H1 (cell line): ENCODE results near the gene HEXIM1. TPM values are rescaled to one million over a fixed set of nuclear protein-coding genes. Genes with fewer than 3 reads are reported as not detected.
A peak's percentile ranks its signal among the peaks of the same experiment; 100 is the strongest.

Experiments
- CTCF ChIA-PET: fragments of 300-600 bp; sonication (Branson Sonifier 250); formaldehyde crosslinking; loops from one replicate; lab custom pipeline; 2021; ENCODE audit not compliant: partially characterized antibody; lab: Charles Lee
- POLR2A ChIA-PET: fragments of 300-600 bp; sonication (Branson Sonifier 250); formaldehyde crosslinking; loops from one replicate; lab custom pipeline; 2021; ENCODE audit warnings: inconsistent platforms; ENCODE audit not compliant: partially characterized antibody; lab: Charles Lee
- DNase-seq, 2 experiments: peaks; one replicate each; pipeline versions ENCODE4 v3.0.0 to v3.0.0-alpha.2; 2010 to 2022; ENCODE audit warnings: low spot score in 2 of 2, low read depth in 1 of 2, mixed read lengths in 1 of 2
- FAIRE-seq: peaks from 2 replicates; lab custom pipeline; 2011; peaks lifted over from hg19 to GRCh38; lab: Jason Lieb, UNC
- H2AFZ ChIP-seq: 2 replicates; pipeline ENCODE4 v1.8.1; 2012; ENCODE audit warnings: low read length, inconsistent platforms
- H2AK5ac ChIP-seq: 2 replicates; pipeline ENCODE4 v1.6.1; 2013; ENCODE audit warnings: low read depth, low read length
- H2BK120ac ChIP-seq: replicated peaks from 2 replicates; pipeline ENCODE3; 2013; ENCODE audit warnings: low read depth, low read length, inconsistent platforms
- H2BK12ac ChIP-seq: 2 replicates; pipeline ENCODE4 v1.6.1; 2013; ENCODE audit warnings: low read depth, low read length
- H2BK15ac ChIP-seq: 2 replicates; pipeline ENCODE4 v1.6.1; 2013; ENCODE audit warnings: low read length
- H2BK20ac ChIP-seq: 2 replicates; pipeline ENCODE4 v1.6.1; 2013; ENCODE audit warnings: low read length
- H2BK5ac ChIP-seq: 2 replicates; pipeline ENCODE4 v1.6.1; 2013; ENCODE audit warnings: low read depth, low read length
- H3K14ac ChIP-seq: 2 replicates; pipeline ENCODE4 v1.6.1; 2013; ENCODE audit warnings: inconsistent platforms; ENCODE audit not compliant: insufficient read length
- H3K18ac ChIP-seq: 2 replicates; pipeline ENCODE4 v1.6.1; 2013; ENCODE audit warnings: low read length; ENCODE audit errors: extremely low read depth
- H3K23ac ChIP-seq: 2 replicates; pipeline ENCODE4 v1.6.1; 2013; ENCODE audit warnings: inconsistent platforms; ENCODE audit not compliant: insufficient read length
- H3K23me2 ChIP-seq: 2 replicates; pipeline ENCODE4 v1.6.1; 2013; ENCODE audit warnings: low read depth, low read length
- H3K27ac ChIP-seq: 2 replicates; pipeline ENCODE4 v1.6.1; 2011; ENCODE audit warnings: low read depth, low read length, inconsistent platforms
- H3K27me3 ChIP-seq, 4 experiments: replicated peaks in 1 of 4; 1 replicate in 1 of 4; 2 replicates in 3 of 4; pipeline versions ENCODE4 v1.6.1 to v1.8.1; 2011 to 2013; ENCODE audit warnings: low read length in 3 of 4, mild to moderate bottlenecking in 3 of 4, inconsistent platforms in 2 of 4, mixed read lengths in 2 of 4, moderate library complexity in 1 of 4; ENCODE audit not compliant: control insufficient read depth in 3 of 4, insufficient read depth in 3 of 4; ENCODE audit errors: extremely low read depth in 1 of 4
- H3K36me3 ChIP-seq, 4 experiments: 2 replicates each; pipeline versions ENCODE4 v1.6.1 to v1.8.1; 2011 to 2013; ENCODE audit warnings: mild to moderate bottlenecking in 4 of 4, low read length in 3 of 4, moderate library complexity in 2 of 4, control low read depth in 1 of 4, inconsistent platforms in 1 of 4; ENCODE audit not compliant: insufficient read depth in 4 of 4, control insufficient read depth in 2 of 4
- H3K4ac ChIP-seq: replicated peaks from 2 replicates; pipeline ENCODE3; 2013; ENCODE audit warnings: low read length, low read depth, mixed read lengths, inconsistent platforms; ENCODE audit not compliant: insufficient read length
- H3K4me1 ChIP-seq, 4 experiments: replicated peaks in 1 of 4; 1 replicate in 1 of 4; 2 replicates in 3 of 4; pipeline versions ENCODE4 v1.6.1 to v1.8.1; 2011 to 2013; ENCODE audit warnings: low read length in 3 of 4, inconsistent platforms in 2 of 4, mixed read lengths in 1 of 4; ENCODE audit not compliant: insufficient read depth in 4 of 4, control insufficient read depth in 3 of 4
- H3K4me2 ChIP-seq, 2 experiments: 2 replicates each; pipeline versions ENCODE4 v1.6.1 to v1.8.1; 2011 to 2013; ENCODE audit warnings: low read depth in 2 of 2, low read length in 2 of 2, control low read depth in 1 of 2, inconsistent platforms in 1 of 2, mild to moderate bottlenecking in 1 of 2; ENCODE audit not compliant: insufficient read depth in 1 of 2
- H3K4me3 ChIP-seq, 4 experiments: fragments of 200-600, 300-600 bp in 1 of 4; sonication (generic), shearing (Covaris generic), sonication (Bioruptor Twin) in 1 of 4; 2 replicates each; pipeline versions ENCODE4 v1.5.1 to v1.8.1; 2011 to 2016; ENCODE audit warnings: low read length in 4 of 4, low read depth in 3 of 4, control low read depth in 2 of 4, inconsistent platforms in 2 of 4, mild to moderate bottlenecking in 2 of 4, mixed read lengths in 1 of 4, moderate library complexity in 1 of 4; ENCODE audit not compliant: insufficient read depth in 2 of 4; ENCODE audit errors: extremely low read depth in 1 of 4
- H3K56ac ChIP-seq: replicated peaks from 2 replicates; pipeline ENCODE3; 2013; ENCODE audit warnings: low read depth, mild to moderate bottlenecking, mixed read lengths, low read length, inconsistent platforms; ENCODE audit not compliant: insufficient read length
- H3K79me1 ChIP-seq: 2 replicates; pipeline ENCODE4 v1.6.1; 2013; ENCODE audit warnings: low read depth, low read length, control low read depth
- H3K79me2 ChIP-seq, 2 experiments: 2 replicates each; pipeline versions ENCODE4 v1.6.1 to v1.8.1; 2012 to 2013; ENCODE audit warnings: low read length in 2 of 2, mild to moderate bottlenecking in 2 of 2, inconsistent platforms in 1 of 2; ENCODE audit not compliant: insufficient read depth in 2 of 2, control insufficient read depth in 1 of 2
- H3K9ac ChIP-seq, 4 experiments: replicated peaks in 1 of 4; 1 replicate in 1 of 4; 2 replicates in 3 of 4; pipeline versions ENCODE4 v1.6.1 to v1.8.1; 2011 to 2013; ENCODE audit warnings: low read depth in 3 of 4, low read length in 3 of 4, control low read depth in 2 of 4, mild to moderate bottlenecking in 2 of 4, moderate library complexity in 2 of 4, inconsistent platforms in 1 of 4; ENCODE audit errors: extremely low read depth in 1 of 4
- H3K9me3 ChIP-seq, 2 experiments: 2 replicates each; pipeline versions ENCODE4 v1.6.1 to v1.8.1; 2012 to 2013; ENCODE audit warnings: mild to moderate bottlenecking in 2 of 2, moderate library complexity in 2 of 2, control low read depth in 1 of 2, inconsistent platforms in 1 of 2, low read depth in 1 of 2, low read length in 1 of 2, mixed read lengths in 1 of 2; ENCODE audit not compliant: insufficient read depth in 2 of 2
- H4K20me1 ChIP-seq, 2 experiments: replicated peaks in 1 of 2; 2 replicates each; pipeline versions ENCODE3 to v1.8.1; 2011 to 2013; ENCODE audit warnings: inconsistent platforms in 2 of 2, low read length in 2 of 2, mild to moderate bottlenecking in 1 of 2; ENCODE audit not compliant: insufficient read depth in 2 of 2, control insufficient read depth in 1 of 2
- H4K5ac ChIP-seq: 2 replicates; pipeline ENCODE4 v1.6.1; 2013; ENCODE audit warnings: low read length, low read depth, mixed read lengths, inconsistent platforms; ENCODE audit not compliant: insufficient read length
- H4K8ac ChIP-seq: 2 replicates; pipeline ENCODE4 v1.8.0; 2013; ENCODE audit warnings: mild to moderate bottlenecking, moderate library complexity, low read length, inconsistent platforms; ENCODE audit not compliant: insufficient read depth; ENCODE audit errors: extremely low read depth
- H4K91ac ChIP-seq: replicated peaks from 2 replicates; pipeline ENCODE3; 2013; ENCODE audit warnings: low read length, mixed read lengths, inconsistent platforms; ENCODE audit not compliant: insufficient read length
- CEBPB ChIP-seq: IDR thresholded peaks from 2 replicates; pipeline ENCODE4 v1.6.1; 2012; ENCODE audit warnings: low read depth, low read length
- EZH2 ChIP-seq: fragments of 200-600 bp; sonication (generic); IDR thresholded peaks from 2 replicates; pipeline ENCODE4 v1.7.1; 2012; ENCODE audit warnings: low read depth, mild to moderate bottlenecking, moderate library complexity, low read length, inconsistent platforms; ENCODE audit not compliant: severe bottlenecking
- HDAC2 ChIP-seq, 2 experiments: fragments of 300-600 bp in 1 of 2; sonication (generic) in 1 of 2; IDR thresholded peaks; 2 replicates each; pipeline ENCODE4 v1.6.1; 2011 to 2012; ENCODE audit warnings: low read depth in 2 of 2, low read length in 2 of 2, mild to moderate bottlenecking in 2 of 2, moderate library complexity in 2 of 2, borderline replicate concordance in 1 of 2, inconsistent platforms in 1 of 2
- KDM1A ChIP-seq: fragments of 200-600, 300-600 bp; sonication (generic); IDR thresholded peaks from 2 replicates; pipeline ENCODE4 v1.7.1; 2016; ENCODE audit warnings: mild to moderate bottlenecking, low read length, borderline replicate concordance
- RFX5 ChIP-seq: IDR thresholded peaks from 2 replicates; pipeline ENCODE4 v1.6.1; 2011; ENCODE audit warnings: low read depth, low read length, improper control_type of control experiment, borderline replicate concordance
- RXRA ChIP-seq: IDR thresholded peaks from 2 replicates; pipeline ENCODE4 v1.6.1; 2011; ENCODE audit warnings: low read depth, mild to moderate bottlenecking, low read length, moderate library complexity; ENCODE audit not compliant: insufficient read depth
- SIN3A ChIP-seq, 2 experiments: IDR thresholded peaks in 1 of 2; conservative IDR thresholded peaks in 1 of 2; 2 replicates each; pipeline ENCODE4 v1.6.1; 2011 to 2012; ENCODE audit warnings: low read length in 2 of 2, improper control_type of control experiment in 1 of 2, low read depth in 1 of 2, mild to moderate bottlenecking in 1 of 2
- SP1 ChIP-seq: IDR thresholded peaks from 2 replicates; pipeline ENCODE4 v1.6.1; 2011; ENCODE audit warnings: low read depth, low read length
- SRF ChIP-seq: IDR thresholded peaks from 2 replicates; pipeline ENCODE4 v1.6.1; 2011; ENCODE audit warnings: mild to moderate bottlenecking, low read depth, low read length, moderate library complexity
- SUZ12 ChIP-seq: fragments of 200-600 bp; sonication (generic); IDR thresholded peaks from 2 replicates; pipeline ENCODE4 v1.6.1; 2012; ENCODE audit warnings: mild to moderate bottlenecking, inconsistent platforms, low read length, moderate library complexity, mixed read lengths
- WGBS, 2 experiments: shearing (Covaris generic) in 1 of 2; methylation state at CpG; one replicate each; pipeline versions ENCODE4 v1.1.6 to v1.1.7; 2013 to 2015; ENCODE audit warnings: low lambda C conversion rate in 2 of 2, mixed read lengths in 2 of 2, inconsistent platforms in 1 of 2, low coverage in 1 of 2, missing lambda C conversion rate in 1 of 2; ENCODE audit not compliant: insufficient replicate concordance in 2 of 2, insufficient coverage in 1 of 2, insufficient read length in 1 of 2; ENCODE audit errors: extremely low coverage in 1 of 2, missing lambda C conversion rate in 1 of 2; 5-methylcytosine and 5-hydroxymethylcytosine counted together
- polyA plus RNA-seq, 7 experiments: library from polyadenylated mRNA; depleted of rRNA in 3 of 7; stranded (reverse) in 5 of 7; unstranded in 2 of 7; fragments of >200 nt in 5 of 7; fragments of 200-250 nt in 2 of 7; gene quantifications; 1 replicate in 5 of 7; 2 replicates in 1 of 7; 4 replicates in 1 of 7; pipeline versions ENCODE4 v1.2.1 to v1.2.3, GENCODE V29; 2011 to 2013; ENCODE audit warnings: missing spikeins in 2 of 7, mixed read lengths in 2 of 7
- total RNA-seq: library from RNA; stranded (reverse); fragmentation: NEBNext Ultra II Directional; extraction: Animal tissue kit (Norgen Biotek cat#: 25700); gene quantifications from 2 replicates; pipeline ENCODE4 v1.2.1, GENCODE V29; 2021
- TF ChIP-seq, protein P1 (sequence below): IDR thresholded peaks from 2 replicates; pipeline ENCODE4 v1.6.1; 2012; ENCODE audit warnings: inconsistent platforms

Gene HEXIM1
- total and polyA plus RNA-seq, 2 of the 8 experiments (the other 6 are each of a cell fraction or from before 2014, with no cell fraction given), result 9.1 to 38.3 TPM

DNA sequence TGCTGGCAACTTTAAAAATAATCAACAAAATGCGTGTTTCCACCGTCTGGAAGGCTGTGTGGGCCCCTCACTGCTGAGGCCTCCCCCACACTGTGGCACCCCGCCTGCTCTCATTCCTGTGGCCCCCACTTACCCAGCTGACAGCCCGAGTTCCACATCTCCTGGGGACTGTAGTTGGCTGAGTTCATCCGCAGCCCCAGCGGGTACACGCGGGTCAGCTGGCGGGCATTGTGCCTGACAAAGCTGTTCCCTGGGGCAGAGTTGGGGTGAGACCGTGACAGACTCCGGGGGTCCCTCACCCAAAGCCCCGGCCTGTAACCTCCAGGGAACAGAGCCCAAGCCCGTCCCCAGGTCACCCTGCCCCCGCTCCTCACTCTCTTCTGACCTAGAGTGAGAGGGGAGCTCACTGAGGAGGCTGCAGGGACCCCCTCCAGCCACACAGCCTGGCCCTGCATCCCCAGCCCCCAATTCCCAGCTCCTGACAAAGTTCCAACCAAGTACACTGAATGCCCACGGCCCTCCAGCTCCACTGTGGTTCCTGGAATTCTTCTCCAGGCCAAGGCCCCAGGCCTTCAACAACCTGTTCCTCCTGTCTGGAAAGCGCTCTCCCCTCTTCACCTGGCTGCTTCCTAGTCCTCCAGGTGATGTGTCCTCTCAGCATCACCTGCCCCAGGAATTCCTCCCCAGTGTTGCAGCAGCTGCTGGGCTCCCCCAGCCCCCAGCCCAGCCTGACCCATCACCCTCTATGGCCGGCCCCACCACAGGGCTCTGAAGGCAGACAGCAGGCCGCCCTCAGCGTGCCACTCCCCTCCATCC lies 34.0 kb upstream of the HEXIM1 start:
- Histone ChIP-seq H3K9ac (no peak overlapping the region), H4K8ac (peak overlapping the region; percentile 20; the same call in 1 of the 2 replicates), H2AFZ (no peak overlapping the region), H2BK12ac (peak overlapping the region; percentile 50; the same call in 1 of the 2 replicates), H3K23ac (no peak overlapping the region), H2BK15ac (no peak overlapping the region), H3K14ac (no peak overlapping the region), H3K4ac (no peak overlapping the region), H2BK20ac (no peak overlapping the region), H3K4me1 (peaks cover 0 to 9% (median 4%) of the 10 kb centered on the region in 4 experiments; a peak in 3 of 7 replicates), H3K9me3 (no peaks in the 10 kb centered on the region), H4K91ac (no peak overlapping the region), H3K79me2 (no peaks in the 10 kb centered on the region), H4K20me1 (no peaks in the 10 kb centered on the region), H3K4me3 (no peak overlapping the region), H3K27ac (no peak overlapping the region), H3K18ac (no peak overlapping the region), H2BK5ac (no peak overlapping the region), H3K27me3 (no peaks in the 10 kb centered on the region), H3K56ac (no peak overlapping the region), H2BK120ac (no peak overlapping the region), H2AK5ac (no peak overlapping the region), H3K79me1 (no peaks in the 10 kb centered on the region), H3K4me2 (0 out of 4 replicates have a peak overlapping the region, but pooled peaks of 1 of the 2 experiments have one; percentile 19), H3K36me3 (no peaks in the 10 kb centered on the region), H3K23me2 (no peaks in the 10 kb centered on the region), H4K5ac (no peak overlapping the region)
- FAIRE-seq (no peak), DNase-seq (no peak)
- POLR2A ChIA-PET, result interaction anchor here (1.1 to 2.1 kb wide), 4 partner anchors 9 to 57 kb away, joined by 3 to 8 read pairs (median 4); partner anchors contain the start of gene HEXIM1
- 83% methylated on average over 19 of the region's 19 CpGs; no CpG with 5 or more reads in 1 of the 2 experiments for WGBS, 2 experiments
- CTCF ChIA-PET, result interaction anchor here (0.5 to 3.4 kb wide), 13 partner anchors 9 to 781 kb away, joined by 3 to 20 read pairs (median 4); partner anchors contain the start of genes ACBD4 and PLCD3
- TF ChIP-seq KDM1A (no peak), SP1 (no peak), RFX5 (no peak), RXRA (no peak), CEBPB (no peak), EZH2 (no peak), SRF (no peak), HDAC2 (IDR thresholded peaks at IDR 0.05; ENCODE audit: borderline replicate concordance in 1 of 2, low read depth in 2 of 2, low read length in 2 of 2) (no peak), SUZ12 (no peak), SIN3A (conservative IDR thresholded peaks at IDR 0.05 in 1 of 2, IDR thresholded peaks at IDR 0.05 in 1 of 2; ENCODE audit: low read depth in 1 of 2, low read length in 2 of 2) (no peak)
- TF ChIP-seq, protein P1, sequence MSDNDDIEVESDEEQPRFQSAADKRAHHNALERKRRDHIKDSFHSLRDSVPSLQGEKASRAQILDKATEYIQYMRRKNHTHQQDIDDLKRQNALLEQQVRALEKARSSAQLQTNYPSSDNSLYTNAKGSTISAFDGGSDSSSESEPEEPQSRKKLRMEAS, result no peak
